Caco-2 (cell line): ENCODE measurements around the gene RTL1. TPM values are rescaled to one million over a fixed set of nuclear protein-coding genes. Genes with fewer than 3 reads are reported as not detected.

ENCODE experiments used
- BruUV-seq: library from RNA; stranded (reverse); fragments of 400-500 nt; replicated peaks from 2 replicates; lab custom pipeline; 2021; lab: Mats Ljungman, UMichigan
- CTCF ChIA-PET: fragments of 300-600 bp; sonication (Branson Sonifier 250); formaldehyde crosslinking; loops from one replicate; lab custom pipeline; 2022; ENCODE audit warnings: antibody characterized with exemption; lab: Charles Lee
- POLR2A ChIA-PET: fragments of 300-600 bp; sonication (Branson Sonifier 250); formaldehyde crosslinking; loops from one replicate; lab custom pipeline; 2022; ENCODE audit warnings: antibody characterized with exemption; lab: Charles Lee
- DNase-seq, 2 experiments: peaks; one replicate each; pipeline versions ENCODE4 v3.0.0 to v3.0.0-alpha.2; 2020 to 2022
- H3K27me3 ChIP-seq: replicated peaks from 2 replicates; pipeline ENCODE4 v1.6.0; 2011; ENCODE audit warnings: low read length; ENCODE audit not compliant: control insufficient read depth, insufficient read depth
- H3K36me3 ChIP-seq: 2 replicates; pipeline ENCODE4 v1.5.1; 2011; ENCODE audit warnings: low read length; ENCODE audit not compliant: control insufficient read depth, insufficient read depth
- H3K4me1 ChIP-seq: fragments of 250-450 bp; sonication (Bioruptor Pico); 2 replicates; pipeline ENCODE4 v1.5.1; 2020; ENCODE audit warnings: mild to moderate bottlenecking
- H3K4me3 ChIP-seq: 2 replicates; pipeline ENCODE4 v1.5.1; 2011; ENCODE audit warnings: low read depth, mild to moderate bottlenecking, control low read depth, low read length
- H3K9me3 ChIP-seq: fragments of 250-450 bp; sonication (Bioruptor Pico); 2 replicates; pipeline ENCODE4 v1.5.1; 2020; ENCODE audit warnings: mild to moderate bottlenecking, moderate library complexity
- H3K27ac Mint-ChIP-seq: one replicate; pipeline ENCODE4 v1.8.0; 2022; ENCODE audit warnings: mixed read lengths; ENCODE audit not compliant: unreplicated experiment
- H3K27me3 Mint-ChIP-seq: one replicate; pipeline ENCODE4 v1.8.0; 2022; ENCODE audit warnings: mixed read lengths; ENCODE audit not compliant: insufficient read depth, unreplicated experiment
- H3K36me3 Mint-ChIP-seq: one replicate; pipeline ENCODE4 v1.8.0; 2022; ENCODE audit warnings: mild to moderate bottlenecking, mixed read lengths; ENCODE audit not compliant: insufficient read depth, unreplicated experiment
- H3K4me1 Mint-ChIP-seq: one replicate; pipeline ENCODE4 v1.8.0; 2022; ENCODE audit warnings: low read depth, mixed read lengths; ENCODE audit not compliant: unreplicated experiment
- H3K4me3 Mint-ChIP-seq: one replicate; pipeline ENCODE4 v1.8.0; 2022; ENCODE audit warnings: mild to moderate bottlenecking, moderate library complexity, mixed read lengths; ENCODE audit not compliant: unreplicated experiment
- H3K9me3 Mint-ChIP-seq: one replicate; pipeline ENCODE4 v1.8.0; 2022; ENCODE audit warnings: mixed read lengths; ENCODE audit not compliant: unreplicated experiment
- CTCF ChIP-seq, 2 experiments: fragments of 200-600 bp in 1 of 2; IDR thresholded peaks; 1 replicate in 1 of 2; 2 replicates in 1 of 2; pipeline versions ENCODE4 v1.5.1 to v1.8.0; 2011 to 2022; ENCODE audit warnings: antibody characterized with exemption in 1 of 2, control low read depth in 1 of 2, inconsistent platforms in 1 of 2, low read depth in 1 of 2, low read length in 1 of 2, mild to moderate bottlenecking in 1 of 2, moderate library complexity in 1 of 2; ENCODE audit not compliant: insufficient read depth in 1 of 2, severe bottlenecking in 1 of 2, unreplicated experiment in 1 of 2
- intact Hi-C: fragments of 100-400 bp; cut with micrococcal nuclease; formaldehyde crosslinking; loops from one replicate; pipeline ENCODE4 v1.10.0; 2022; ENCODE audit not compliant: unreplicated experiment
- total RNA-seq: library from RNA; stranded (reverse); gene quantifications from 2 replicates; pipeline ENCODE4 v1.2.3, GENCODE V29; 2022

Gene RTL1
- total RNA-seq, 1 experiment from 2014 or later: not detected

DNA sequence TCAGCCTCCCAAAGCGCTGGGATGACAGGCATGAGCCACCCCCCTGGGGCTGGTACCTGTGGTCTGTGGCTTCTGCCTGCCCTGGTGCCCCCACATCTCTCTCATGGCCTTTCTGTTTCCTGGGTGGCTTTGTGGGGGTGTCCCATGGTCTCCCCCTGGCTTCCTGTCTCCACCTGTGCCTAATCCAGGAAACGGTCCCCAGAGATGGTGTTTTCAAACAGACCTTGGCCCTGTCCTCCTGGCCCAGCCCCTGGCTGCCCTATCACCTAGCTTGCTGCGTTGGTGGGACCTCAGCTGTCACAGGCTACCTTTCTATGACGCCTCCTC is 59.5 kb downstream of the RTL1 start:
- Histone ChIP-seq H3K4me1 (no peaks in the 10 kb centered on the region), H3K4me3 (no peak overlapping the region), H3K9me3 (no peaks in the 10 kb centered on the region), H3K36me3 (no peaks in the 10 kb centered on the region), H3K27me3 (no peaks in the 10 kb centered on the region)
- no peak for DNase-seq
- no peaks in the 10 kb centered on the region for H3K9me3 Mint-ChIP-seq
- no peak for TF ChIP-seq CTCF (IDR thresholded peaks at IDR 0.05; ENCODE audit: insufficient read depth in 1 of 2, low read depth in 1 of 2, low read length in 1 of 2, severe bottlenecking in 1 of 2, unreplicated experiment in 1 of 2)
- intact Hi-C loops: no loop called here
- BruUV-seq: no TSS peak
- no peak overlapping the region for H3K27ac Mint-ChIP-seq
- H3K4me3 Mint-ChIP-seq: no peak overlapping the region
- ChIA-PET POLR2A (interaction anchor here (0.6 kb wide), 1 partner anchor 1229 kb away, joined by 4 read pairs; no protein-coding TSS in a partner anchor), CTCF (interaction anchor here (0.6 kb wide), 1 partner anchor 231 kb away, joined by 5 read pairs; no protein-coding TSS in a partner anchor)
- no peaks in the 10 kb centered on the region for H3K27me3 Mint-ChIP-seq
- peaks cover 4% of the 10 kb centered on the region for H3K4me1 Mint-ChIP-seq
- no peaks in the 10 kb centered on the region for H3K36me3 Mint-ChIP-seq

- Histone ChIP-seq H3K9me3 (no peaks in the 10 kb centered on the region), H3K27me3 (no peaks in the 10 kb centered on the region), H3K4me1 (no peaks in the 10 kb centered on the region), H3K4me3 (no peak overlapping the region), H3K36me3 (no peaks in the 10 kb centered on the region)
- Mint-ChIP-seq H3K36me3 (no peaks in the 10 kb centered on the region), H3K4me3 (no peak overlapping the region), H3K27me3 (no peaks in the 10 kb centered on the region), H3K27ac (no peak overlapping the region), H3K4me1 (peaks cover 7% of the 10 kb centered on the region), H3K9me3 (no peaks in the 10 kb centered on the region)
- ChIA-PET POLR2A (no interaction called here), CTCF (interaction anchor here (0.6 kb wide), 1 partner anchor 52 kb away, joined by 3 read pairs; no protein-coding TSS in a partner anchor)
- no peak for DNase-seq
- no peak for TF ChIP-seq CTCF (IDR thresholded peaks at IDR 0.05; ENCODE audit: insufficient read depth in 1 of 2, low read depth in 1 of 2, low read length in 1 of 2, severe bottlenecking in 1 of 2, unreplicated experiment in 1 of 2)
- intact Hi-C loops: no loop called here
- BruUV-seq: no TSS peak
Observed at GRCh38 chr14:100842799-100843198, 60.7 kb downstream of the RTL1 start.

DNA sequence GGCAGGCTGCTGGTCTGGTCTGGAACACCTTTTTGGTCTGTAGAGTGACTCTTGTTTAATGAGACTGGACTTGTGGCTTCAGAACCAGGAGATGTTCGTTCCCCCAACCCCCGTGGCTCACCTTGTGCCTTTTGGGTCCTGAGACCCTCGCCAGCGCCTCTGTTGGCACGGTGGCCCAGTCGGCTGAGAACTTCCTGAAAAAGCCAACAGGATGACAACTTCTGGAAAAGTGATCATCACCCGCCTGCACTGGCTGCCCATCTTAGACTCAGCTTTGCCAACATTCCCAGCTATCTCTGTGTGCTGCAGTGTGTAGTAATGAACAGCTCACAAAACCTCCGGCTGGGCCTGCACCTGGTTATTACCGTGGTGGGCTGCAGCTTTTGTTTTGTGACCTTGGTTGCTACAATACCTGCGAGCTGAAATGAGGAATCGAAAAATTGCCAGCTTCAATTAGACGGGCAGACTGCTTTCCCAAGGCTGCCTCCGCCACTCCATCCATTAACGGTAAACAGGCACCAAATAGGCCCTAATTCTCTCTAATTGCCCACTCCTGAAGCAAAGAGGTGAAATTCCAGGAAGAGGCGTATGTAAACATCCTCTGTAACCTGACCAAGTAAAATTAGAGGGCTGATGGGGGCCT is 61.6 kb downstream of the RTL1 start:
- H3K4me3 ChIP-seq: no peak overlapping the region
- peaks cover 7% of the 10 kb centered on the region for H3K4me1 Mint-ChIP-seq
- no peak for DNase-seq
- no peaks in the 10 kb centered on the region for H3K9me3 ChIP-seq
- no peak overlapping the region for H3K4me3 Mint-ChIP-seq
- no peaks in the 10 kb centered on the region for H3K4me1 ChIP-seq
- ChIA-PET POLR2A (no interaction called here), CTCF (interaction anchor here (1.1 kb wide), 1 partner anchor 9 kb away, joined by 4 read pairs; no protein-coding TSS in a partner anchor)
- no peaks in the 10 kb centered on the region for H3K36me3 Mint-ChIP-seq
- H3K9me3 Mint-ChIP-seq: no peaks in the 10 kb centered on the region
- TF ChIP-seq CTCF (IDR thresholded peaks at IDR 0.05; ENCODE audit: insufficient read depth in 1 of 2, low read depth in 1 of 2, low read length in 1 of 2, severe bottlenecking in 1 of 2, unreplicated experiment in 1 of 2): no peak
- intact Hi-C loops: no loop called here
- no peak overlapping the region for H3K27ac Mint-ChIP-seq
- no TSS peak for BruUV-seq
- no peaks in the 10 kb centered on the region for H3K27me3 ChIP-seq
- H3K36me3 ChIP-seq: no peaks in the 10 kb centered on the region
- H3K27me3 Mint-ChIP-seq: no peaks in the 10 kb centered on the region
